Colonic mucosa (tissue), 4 donors: ENCODE results near the gene TOGARAM1. TPM values are rescaled to one million over a fixed set of nuclear protein-coding genes. Genes with fewer than 3 reads are reported as not detected.

Experiments
- DNase-seq: peaks from one replicate; pipeline ENCODE4 v3.0.0-alpha.2; 2020
- H3K27ac ChIP-seq: fragments of 200-600 bp; one replicate; pipeline ENCODE4 v1.8.0; 2021
- H3K27me3 ChIP-seq: fragments of 200-600 bp; one replicate; pipeline ENCODE4 v1.8.0; 2021
- H3K36me3 ChIP-seq: fragments of 200-600 bp; one replicate; pipeline ENCODE4 v1.8.0; 2021
- H3K4me1 ChIP-seq: fragments of 200-600 bp; one replicate; pipeline ENCODE4 v1.8.0; 2021; ENCODE audit warnings: mild to moderate bottlenecking
- H3K4me3 ChIP-seq: fragments of 200-600 bp; one replicate; pipeline ENCODE4 v1.8.0; 2021
- H3K9ac ChIP-seq, 2 donors: one replicate each; pipeline ENCODE4 v1.7.0; 2013; ENCODE audit warnings: control low read depth in 2 of 2, low read depth in 2 of 2, low read length in 2 of 2
- H3K9me3 ChIP-seq: fragments of 200-600 bp; one replicate; pipeline ENCODE4 v1.8.0; 2021
- intact Hi-C: fragments of 100-400 bp; cut with DNase I; formaldehyde crosslinking; loops from one replicate; pipeline ENCODE4 v1.14.1; 2022
- total RNA-seq, 2 donors: library from RNA; stranded (reverse); fragmentation: NEBNext Ultra II Directional in 1 of 2; extraction: Animal tissue kit (Norgen Biotek cat#: 25700) in 1 of 2; gene quantifications; one replicate each; pipeline ENCODE4 v1.2.1, GENCODE V29; 2021
- TF ChIP-seq, protein P1 (sequence below): fragments of 200-600 bp; IDR thresholded peaks from one replicate; pipeline ENCODE4 v1.8.0; 2022; ENCODE audit warnings: antibody characterized with exemption, mild to moderate bottlenecking
- donor health status: healthy.
- donor health status: DM: no; HTN: no; CAD: no.
- donor health status: DM: no; HTN: no; CAD: no.

TOGARAM1 gene
- total RNA-seq, 2 donors from 2014 or later = 8.8 to 10.7 TPM

DNA sequence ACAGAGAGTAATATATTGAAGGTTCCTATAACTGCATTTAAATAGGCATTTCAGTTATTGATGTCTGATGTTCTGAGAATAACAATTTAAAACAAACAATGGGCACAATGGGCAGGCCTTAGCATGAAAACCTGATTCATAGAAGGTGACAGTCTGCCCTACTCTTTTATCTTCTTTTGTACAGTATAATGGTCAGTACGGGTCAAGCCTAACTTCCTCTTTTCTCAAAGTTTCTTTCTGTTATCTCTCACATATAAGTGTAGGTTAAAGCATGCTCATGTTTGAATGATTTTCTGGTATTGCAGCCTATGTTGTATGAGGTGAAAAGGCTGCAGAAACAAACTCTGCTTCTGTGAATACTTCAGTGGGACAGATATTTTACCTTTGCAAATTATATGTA, 158.1 kb downstream of the TOGARAM1 start:
- H3K4me3 ChIP-seq = no peak overlapping the region
- H3K9me3 ChIP-seq = no peaks in the 10 kb centered on the region
- intact Hi-C loops = no loop called here
- no peaks in the 10 kb centered on the region for H3K4me1 ChIP-seq
- H3K9ac ChIP-seq = no peak overlapping the region
- TF ChIP-seq, protein P1, sequence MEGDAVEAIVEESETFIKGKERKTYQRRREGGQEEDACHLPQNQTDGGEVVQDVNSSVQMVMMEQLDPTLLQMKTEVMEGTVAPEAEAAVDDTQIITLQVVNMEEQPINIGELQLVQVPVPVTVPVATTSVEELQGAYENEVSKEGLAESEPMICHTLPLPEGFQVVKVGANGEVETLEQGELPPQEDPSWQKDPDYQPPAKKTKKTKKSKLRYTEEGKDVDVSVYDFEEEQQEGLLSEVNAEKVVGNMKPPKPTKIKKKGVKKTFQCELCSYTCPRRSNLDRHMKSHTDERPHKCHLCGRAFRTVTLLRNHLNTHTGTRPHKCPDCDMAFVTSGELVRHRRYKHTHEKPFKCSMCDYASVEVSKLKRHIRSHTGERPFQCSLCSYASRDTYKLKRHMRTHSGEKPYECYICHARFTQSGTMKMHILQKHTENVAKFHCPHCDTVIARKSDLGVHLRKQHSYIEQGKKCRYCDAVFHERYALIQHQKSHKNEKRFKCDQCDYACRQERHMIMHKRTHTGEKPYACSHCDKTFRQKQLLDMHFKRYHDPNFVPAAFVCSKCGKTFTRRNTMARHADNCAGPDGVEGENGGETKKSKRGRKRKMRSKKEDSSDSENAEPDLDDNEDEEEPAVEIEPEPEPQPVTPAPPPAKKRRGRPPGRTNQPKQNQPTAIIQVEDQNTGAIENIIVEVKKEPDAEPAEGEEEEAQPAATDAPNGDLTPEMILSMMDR = no peak
- H3K27me3 ChIP-seq = no peaks in the 10 kb centered on the region
- H3K36me3 ChIP-seq = peaks cover 10% of the 10 kb centered on the region
- DNase-seq = no peak
- H3K27ac ChIP-seq = no peak overlapping the region

DNA sequence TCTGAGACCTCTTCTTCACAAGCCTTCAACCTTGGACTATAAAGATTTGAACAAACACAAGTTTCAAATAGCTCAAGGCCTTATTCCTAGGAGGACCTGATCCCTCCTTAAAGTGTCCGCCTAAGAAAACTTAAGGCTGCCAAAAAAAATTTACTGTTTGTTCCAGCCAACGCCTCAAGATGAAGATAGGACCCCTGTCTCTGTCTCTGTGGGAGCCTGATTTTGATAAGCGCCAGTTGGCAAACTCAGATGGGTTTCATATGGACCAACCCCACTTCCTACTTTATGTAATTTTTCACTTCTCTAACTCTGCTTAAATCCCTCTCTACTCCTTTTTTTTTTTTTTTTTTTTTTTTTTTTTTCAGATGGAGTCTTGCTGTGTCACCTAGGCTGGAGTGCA, 161.3 kb downstream of the TOGARAM1 start:
- intact Hi-C loops = no loop called here
- DNase-seq = no peak
- Histone ChIP-seq H3K27ac (no peak overlapping the region), H3K27me3 (no peaks in the 10 kb centered on the region), H3K4me1 (no peaks in the 10 kb centered on the region), H3K4me3 (no peak overlapping the region), H3K9me3 (no peaks in the 10 kb centered on the region), H3K36me3 (peaks cover 5% of the 10 kb centered on the region), H3K9ac (no peak overlapping the region)
- TF ChIP-seq, protein P1 = no peak

Other genes starting within 250 kb of the TOGARAM1 start
- 10 to 100 TPM; 10.5 to 18.6 TPM for gene KLHL28, start 243 bp upstream of the TOGARAM1 start, total RNA-seq
- 10 to 100 TPM; 22.3 to 33.4 TPM for gene PRPF39, start 121.9 kb downstream of the TOGARAM1 start, total RNA-seq
- 10 to 100 TPM; 44.6 to 58.8 TPM for gene FKBP3, start 172.3 kb downstream of the TOGARAM1 start, total RNA-seq
- gene FANCM, start 173.7 kb downstream of the TOGARAM1 start, total RNA-seq = 1 to 10 TPM; 4.7 to 8.8 TPM